Iris pigment epithelial cell (primary cell): ENCODE measurements around the gene RAB3C.
"Not testable (repeated sequence)": the region's sequence is repeated elsewhere in the genome, so short reads cannot be mapped to it uniquely, and the experiment has no call there.

Source experiments
- DNase-seq: peaks from one replicate; pipeline ENCODE4 v3.0.0-alpha.2; 2011; ENCODE audit warnings: low read depth

RAB3C gene

DNA sequence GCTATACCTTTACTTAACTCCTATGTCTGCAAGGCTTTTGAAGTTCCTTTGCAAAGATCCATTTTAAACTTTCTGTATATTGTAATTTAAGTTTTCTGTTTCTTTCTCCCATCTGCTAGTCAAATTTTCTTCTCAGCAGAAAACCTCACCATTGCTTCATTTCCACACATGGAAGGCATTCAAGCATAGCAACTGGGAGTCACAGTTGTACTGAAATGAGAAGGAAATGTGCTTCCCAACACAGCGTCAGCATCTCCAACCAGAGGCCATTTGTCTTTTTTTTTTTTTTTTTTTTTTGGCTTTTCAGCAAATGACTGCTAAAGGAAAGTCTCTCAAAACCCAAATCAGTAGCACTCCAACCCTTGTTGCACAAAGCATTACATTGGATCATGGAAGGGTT lies 92.5 kb downstream of the RAB3C start:
- DNase-seq = no peak

DNA sequence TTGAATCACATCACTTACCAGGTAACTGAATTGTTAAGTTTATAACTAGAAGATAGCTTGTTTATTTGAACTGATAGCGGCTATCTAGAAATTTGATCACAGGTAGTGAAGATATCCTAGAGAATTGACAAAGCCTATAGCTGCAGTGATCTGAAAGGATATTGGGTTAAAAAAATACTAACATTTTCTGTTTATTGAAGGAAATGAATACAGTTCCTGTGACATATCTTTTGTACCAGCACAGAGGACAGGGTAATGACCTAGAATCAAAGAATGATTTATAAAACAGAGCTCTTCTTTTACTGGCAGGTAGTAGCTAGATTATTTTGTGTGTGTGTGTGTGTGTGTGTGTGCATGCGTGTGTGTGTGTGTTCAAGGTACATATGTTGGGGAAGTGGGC lies 94.8 kb downstream of the RAB3C start:
- no peak for DNase-seq

DNA sequence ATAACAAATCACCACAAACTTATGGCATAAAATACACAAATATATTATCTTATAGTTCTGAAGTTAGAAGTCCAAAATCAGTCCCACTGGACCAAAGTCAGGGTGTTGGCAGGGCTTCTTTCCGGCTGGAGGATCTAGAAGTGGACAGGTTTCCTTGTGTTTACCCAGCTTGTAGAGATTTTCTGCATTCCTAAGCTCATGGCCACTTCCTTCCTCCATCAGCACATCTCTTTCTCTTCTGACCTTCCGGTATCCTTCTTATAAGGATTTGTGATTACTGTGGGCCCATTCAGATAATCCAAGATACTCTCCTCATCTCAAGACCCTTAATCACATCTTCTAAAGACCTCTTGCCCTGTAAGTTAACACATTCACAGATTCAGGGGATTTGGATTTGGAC lies 97.6 kb downstream of the RAB3C start:
- DNase-seq = no peak

DNA sequence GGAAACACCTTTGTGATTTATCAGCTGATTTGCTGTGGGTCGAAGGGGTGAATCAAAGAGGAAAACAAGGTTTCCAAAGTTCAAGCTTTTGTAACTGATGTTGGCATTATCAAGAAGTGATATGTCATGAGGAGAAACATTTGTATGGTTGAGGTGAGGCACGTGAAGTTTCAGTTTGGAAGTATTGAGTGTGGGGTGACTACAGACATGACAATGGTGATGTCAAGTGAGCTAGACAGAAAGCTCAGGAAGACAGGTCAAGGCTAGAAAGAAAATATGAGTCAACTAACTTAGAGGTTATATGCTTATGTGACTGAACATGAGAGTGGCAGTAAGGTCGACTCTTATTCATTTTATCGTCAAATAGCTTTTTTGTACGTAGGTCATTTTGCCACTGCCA lies 99.1 kb downstream of the RAB3C start:
- no peak for DNase-seq

DNA sequence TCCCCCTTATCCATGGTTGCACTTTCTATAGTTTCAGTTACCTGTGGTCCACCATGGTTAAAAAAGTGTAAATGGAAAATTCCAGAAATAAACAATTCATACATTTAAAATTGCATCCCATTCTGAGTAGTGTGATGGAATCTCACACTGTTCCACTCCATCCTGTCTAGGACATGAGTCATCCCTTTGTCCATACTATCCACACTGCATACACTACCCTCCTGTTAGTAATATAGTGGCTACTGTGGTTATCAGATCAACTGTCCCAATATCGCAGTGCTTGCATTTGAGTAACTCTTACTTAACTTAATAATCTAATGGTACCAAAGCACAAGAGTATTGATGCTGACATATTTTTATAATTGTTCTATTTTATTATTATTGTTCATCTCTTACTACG lies 100.7 kb downstream of the RAB3C start:
- DNase-seq = no peak

DNA sequence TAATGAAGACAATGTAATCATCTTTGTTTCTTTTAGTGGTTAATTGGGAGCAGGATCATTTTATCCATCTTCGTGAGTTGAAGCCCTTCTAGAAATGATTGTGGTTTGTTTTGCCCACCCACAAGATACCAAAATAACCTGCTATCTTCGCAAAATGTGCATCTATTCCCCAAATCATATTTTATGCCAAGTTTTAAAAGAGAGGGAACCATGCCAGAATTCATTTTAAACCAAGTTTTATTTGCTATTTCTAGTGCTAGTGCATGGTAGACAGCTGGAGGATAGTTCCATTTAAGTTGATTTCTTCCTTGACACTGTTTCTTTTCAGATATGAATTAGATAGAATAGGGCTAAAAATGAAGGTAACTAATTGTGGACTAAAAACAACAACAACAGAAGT lies 104.2 kb downstream of the RAB3C start:
- DNase-seq = no peak

DNA sequence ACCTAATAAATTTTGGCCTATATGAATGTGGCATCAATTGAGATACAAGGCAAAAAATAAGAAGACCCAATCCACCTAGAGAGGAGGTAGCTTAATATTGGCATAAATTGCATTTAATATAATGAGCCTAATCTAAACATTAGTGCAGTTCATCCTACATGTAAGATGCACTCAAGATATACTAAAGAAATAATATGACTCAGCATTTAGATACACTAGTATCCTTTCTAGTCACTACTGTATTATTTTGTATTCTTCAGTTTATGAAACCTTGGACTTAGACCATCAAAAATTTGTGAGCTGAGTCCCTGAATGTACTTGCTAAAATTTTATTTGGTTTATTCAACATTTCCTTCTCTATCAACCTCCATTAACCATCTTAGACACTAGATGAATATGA lies 104.7 kb downstream of the RAB3C start:
- no peak for DNase-seq

DNA sequence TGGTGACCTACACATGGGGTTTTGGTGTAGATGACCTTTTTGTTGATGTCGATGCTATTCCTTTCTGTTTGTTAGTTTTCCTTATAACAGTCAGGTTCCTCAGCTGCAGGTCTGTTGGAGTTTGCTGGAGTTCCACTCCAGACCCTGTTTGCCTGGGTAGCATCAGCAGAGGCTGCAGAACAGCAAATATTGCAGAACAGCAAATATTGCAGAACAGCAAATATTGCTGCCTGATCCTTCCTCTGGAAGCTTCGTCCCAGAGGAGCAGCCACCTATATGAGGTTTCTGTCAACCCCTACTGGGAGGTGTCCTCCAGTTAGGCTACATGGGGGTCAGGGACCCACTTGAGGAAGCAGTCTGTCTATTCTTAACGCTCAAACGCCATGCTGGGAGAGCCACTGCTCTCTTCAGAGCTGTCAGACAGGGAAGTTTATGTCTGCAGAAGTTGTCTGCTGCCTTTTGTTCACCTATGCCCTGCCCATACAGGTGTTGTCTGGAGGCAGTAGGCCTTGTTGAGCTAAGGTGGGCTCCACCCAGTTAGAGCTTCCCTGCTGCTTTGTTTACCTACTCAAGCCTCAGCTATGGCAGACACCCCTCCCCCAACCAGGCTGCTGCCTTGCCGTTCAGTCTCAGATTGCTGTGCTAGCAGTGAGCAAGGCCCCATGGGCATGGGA lies 116.3 kb downstream of the RAB3C start:
- DNase-seq = not testable (repeated sequence)

DNA sequence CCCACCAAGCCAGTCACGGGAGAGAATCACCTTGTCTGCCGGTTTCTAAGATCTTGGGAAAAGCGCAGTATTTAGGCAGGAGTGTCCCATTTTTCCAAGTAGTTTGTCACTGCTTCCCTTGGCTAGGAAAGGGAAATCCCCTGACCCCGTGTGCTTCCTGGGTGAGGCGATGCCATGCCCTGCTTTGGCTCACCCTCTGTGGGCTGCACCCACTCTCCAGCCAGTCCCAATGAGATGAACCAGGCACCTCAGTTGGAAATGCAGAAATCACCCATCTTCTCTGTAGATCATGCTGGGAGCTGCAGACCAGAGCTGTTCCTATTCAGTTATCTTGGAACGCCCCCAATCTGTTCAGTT lies 116.9 kb downstream of the RAB3C start:
- no peak for DNase-seq

DNA sequence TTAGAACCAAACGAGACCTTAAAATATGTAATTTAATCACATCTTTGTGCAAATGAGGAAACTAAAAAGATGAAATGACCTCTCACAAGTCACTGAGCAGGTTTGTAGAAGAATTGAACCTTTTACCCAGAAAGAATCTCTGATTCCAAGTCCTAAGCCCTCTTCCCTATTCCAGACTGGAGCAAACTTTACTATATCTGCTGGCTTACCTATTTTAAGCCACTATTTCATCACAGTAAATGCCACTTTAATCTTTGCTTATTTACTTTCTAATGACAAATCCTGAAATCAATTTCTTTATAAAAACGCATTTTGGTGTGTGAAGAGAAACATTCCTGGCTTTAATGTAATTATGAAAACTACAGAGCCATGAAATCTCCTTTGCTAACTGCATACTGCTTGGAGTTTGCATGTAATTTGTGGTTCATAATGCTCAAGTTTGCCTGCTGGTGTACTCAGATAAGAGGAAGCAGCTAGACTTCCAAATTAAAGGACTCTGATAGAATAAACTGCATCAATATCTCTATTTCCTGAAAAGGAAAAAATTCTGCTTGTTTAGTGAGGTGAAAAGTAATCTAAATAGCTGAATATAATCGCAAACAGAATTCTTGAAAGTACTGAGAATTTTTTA lies 121.2 kb downstream of the RAB3C start:
- DNase-seq = no peak

DNA sequence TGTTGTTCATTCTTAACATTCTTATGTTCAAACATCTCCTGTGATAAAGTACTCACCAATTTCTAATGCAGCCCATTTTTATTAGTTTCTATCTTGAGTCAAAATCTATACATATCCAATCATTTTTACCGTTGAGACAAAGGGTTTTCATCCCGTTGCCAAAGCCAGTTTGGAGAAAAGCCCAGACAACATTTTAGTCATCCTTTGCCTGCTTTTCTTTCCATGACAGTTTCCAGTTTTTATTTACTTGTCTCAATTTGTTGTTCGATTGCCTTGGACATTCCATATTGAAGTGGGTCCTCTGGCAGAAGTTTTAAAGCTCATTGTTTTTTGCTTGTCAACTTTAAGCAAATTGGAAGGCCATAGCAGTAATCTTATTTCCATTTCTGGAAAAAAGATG lies 123.9 kb downstream of the RAB3C start:
- no peak for DNase-seq

DNA sequence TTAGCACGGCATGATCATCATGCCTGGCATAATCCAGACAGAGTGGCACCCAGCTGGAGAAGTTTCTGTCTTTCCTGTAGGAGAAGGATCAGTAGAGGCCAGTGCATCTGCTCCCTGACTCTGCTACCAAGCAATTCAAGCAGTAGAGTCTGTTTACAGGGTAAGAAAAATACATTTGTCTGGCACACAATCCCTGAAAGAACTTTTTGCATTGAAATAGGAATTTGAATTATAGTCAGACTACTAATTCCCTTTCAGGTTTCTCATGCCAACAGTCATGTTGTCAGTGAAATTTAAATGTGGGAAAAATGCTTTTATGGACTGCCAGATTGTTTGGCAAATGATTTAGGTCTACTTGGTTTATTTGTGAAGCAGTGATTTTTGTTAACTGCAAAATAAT lies 125.6 kb downstream of the RAB3C start:
- DNase-seq = no peak

DNA sequence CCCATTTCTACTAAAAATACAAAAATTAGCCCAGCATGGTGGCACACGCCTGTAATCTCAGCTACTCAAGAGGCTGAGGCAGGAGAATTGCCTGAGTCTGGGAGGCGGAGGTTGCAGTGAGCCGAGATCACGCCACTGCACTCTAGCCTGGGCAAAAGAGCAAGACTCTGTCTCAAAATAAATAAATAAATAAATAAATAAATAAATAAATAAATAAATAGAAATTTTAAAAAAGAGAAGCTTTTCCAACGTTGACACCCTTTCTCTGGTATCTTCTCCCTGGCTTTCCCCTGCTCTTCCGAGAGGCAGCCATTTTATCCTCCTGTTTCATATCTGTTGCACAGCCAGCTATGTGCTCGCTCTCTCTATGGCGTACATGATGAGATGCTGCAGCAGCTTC lies 127.5 kb downstream of the RAB3C start:
- DNase-seq = not testable (repeated sequence)

DNA sequence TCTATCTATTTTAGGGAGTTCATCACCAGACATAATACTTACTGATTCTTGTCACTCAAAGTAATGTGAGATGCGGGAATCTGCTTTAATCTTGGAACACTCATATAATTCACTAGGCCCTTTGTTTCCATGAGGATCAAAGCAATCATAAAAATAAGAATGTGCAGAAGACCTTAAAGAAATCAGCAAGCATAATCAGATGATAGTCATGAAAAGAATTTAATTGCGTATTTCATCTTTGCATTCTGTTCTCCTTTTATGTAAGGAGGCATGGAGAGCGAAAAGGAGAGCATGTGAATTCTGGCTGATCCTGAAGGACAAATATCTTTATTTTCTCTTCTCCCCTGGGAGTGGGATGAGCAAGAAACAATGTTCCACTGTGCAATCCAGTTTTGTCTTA lies 128.0 kb downstream of the RAB3C start:
- DNase-seq = no peak

DNA sequence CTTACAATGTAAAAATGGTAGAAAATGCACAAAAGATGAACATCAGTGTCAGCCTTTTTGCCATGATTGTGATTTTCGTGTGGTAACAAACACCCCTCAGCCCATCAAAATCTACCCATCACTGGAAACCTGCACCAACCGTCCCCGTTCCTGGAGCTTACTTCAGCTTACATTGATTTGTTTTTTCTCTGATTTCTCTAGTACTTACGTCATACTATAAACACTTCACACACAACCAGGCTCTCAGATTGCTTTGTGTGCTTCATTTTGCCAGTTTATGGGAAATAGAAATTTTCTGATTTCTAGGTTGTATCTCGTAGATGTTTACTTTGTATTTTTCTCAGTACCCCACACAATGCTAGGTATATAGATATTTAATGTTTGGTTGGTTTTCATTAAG lies 129.1 kb downstream of the RAB3C start:
- no peak for DNase-seq

DNA sequence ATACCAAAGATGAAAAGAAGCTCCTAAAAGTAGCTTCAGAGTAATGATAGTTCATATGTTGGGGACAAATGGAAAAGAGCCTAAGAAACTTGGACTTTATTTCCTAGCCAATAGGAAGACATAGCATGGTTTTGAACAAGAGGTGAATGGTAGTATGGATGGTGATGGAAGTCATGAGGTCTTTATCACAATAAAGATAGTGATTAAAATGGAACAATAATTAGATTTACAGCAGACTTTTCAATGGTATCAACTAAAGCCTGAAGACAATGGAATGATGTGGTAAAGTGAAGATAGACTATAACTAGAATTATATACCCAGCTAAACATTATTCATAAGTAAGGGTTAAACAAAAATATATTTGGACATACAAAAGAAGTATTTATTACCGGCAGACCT lies 131.2 kb downstream of the RAB3C start:
- DNase-seq = no peak

DNA sequence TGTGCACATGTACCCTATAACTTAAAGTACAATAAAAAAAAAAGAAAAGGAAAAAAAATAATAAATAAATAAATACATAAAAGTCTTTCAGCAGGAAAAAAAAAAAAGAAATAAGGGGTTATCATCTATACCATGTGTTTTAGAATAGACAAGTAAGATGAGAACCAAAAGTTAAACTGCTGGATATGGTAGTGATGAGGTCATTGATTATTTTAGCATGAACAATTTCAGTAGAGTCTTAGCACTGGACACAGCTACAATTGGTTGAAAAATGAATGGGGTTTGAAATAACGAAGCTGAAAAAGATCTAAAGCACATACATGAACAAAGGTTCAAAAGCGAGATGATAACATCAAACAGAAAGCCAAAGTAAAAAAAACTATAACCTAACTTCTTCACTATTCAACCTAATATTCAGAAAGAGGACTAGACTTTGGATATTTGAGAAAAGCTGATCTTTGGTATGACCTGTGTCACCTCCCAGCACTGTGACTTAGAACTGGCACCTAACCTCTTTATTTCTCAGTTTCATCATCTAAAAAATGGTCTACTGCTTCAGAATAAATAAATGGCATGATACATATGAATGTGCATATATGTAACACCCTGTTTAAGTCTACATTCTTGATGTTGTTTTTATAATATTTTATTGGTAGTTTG lies 133.3 kb downstream of the RAB3C start:
- no peak for DNase-seq

DNA sequence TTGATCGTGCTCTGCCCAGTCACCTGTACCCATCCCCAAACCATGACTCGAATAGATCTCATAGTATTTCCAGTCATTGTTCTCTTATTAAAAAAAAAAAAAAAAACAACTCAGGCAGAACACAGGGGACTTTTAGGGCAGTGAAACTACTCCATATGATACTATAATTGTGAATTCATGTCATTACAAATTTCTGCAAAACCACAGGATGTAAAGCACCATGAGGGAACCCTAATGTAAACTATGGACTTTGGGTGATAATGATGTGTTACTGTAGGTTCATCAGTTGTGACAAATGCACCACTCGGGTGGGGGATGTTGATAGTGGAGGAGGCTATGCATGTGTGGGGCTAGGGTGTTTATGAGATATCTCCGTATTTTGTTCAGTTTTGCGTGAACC lies 133.8 kb downstream of the RAB3C start:
- no peak for DNase-seq

DNA sequence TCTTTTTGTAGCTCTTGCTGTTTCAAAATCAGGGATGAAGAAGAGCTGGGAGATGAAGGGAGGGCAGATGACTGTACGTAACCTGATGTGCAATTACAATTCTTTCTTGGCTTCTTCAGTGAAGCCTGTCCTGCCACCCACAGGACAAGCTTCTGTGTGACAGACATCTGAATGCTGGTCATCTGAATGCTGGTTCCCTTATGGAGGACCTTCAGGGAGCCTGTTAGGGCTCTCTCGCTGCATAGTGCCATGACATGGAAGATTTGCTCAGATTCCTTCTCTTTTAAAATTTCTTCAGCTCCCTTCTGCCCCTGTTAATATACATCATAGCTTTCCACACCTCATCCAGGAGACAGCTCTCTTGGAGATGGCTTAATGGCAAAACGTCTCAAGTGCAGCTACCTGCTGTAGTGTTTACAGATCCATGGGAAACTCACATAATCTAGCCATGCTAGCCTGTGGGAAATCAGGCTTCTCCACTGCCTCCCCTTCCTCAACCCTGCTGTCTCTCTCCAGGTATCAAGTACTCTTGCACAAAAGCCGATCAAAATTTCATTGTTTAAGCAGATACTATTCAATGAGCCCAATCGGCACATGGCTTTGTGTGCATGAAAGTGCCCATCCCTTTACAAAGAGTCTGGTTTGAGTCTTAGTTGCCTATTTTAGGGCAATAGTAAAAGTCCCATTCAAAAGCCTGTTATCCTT lies 134.6 kb downstream of the RAB3C start:
- no peak for DNase-seq

DNA sequence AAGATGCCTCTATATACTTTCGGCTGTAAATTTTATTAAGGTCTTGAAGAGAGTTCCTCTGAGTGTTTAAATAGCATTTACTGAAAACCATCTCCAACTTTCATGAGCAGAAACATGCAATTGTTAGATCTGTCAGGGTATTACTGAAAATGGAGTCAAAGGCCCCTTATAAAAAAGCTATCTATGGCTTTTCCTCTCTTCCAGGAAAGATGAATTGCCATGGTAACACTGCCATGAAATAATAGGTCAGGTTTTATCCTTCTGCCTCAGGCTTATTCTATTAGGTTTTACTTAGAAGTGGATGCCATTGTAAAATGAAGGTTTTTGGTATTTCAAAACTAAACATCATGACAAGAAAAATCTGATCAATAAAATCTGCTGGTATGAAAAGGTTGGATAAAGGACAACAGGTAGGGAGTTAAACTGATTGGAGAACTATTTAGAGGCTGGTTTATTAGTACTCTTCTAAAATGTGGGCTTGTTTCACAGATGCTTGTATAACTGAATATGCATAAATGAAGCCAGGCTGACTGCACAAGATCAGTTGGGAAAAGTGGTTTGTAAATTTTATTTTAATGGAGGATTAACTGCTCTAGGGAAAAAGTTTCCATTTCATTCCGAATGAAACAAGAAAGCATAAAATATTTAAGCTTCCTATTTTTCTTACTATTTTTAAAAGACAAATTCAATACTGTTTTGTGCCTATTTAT lies 135.5 kb downstream of the RAB3C start:
- DNase-seq = no peak

DNA sequence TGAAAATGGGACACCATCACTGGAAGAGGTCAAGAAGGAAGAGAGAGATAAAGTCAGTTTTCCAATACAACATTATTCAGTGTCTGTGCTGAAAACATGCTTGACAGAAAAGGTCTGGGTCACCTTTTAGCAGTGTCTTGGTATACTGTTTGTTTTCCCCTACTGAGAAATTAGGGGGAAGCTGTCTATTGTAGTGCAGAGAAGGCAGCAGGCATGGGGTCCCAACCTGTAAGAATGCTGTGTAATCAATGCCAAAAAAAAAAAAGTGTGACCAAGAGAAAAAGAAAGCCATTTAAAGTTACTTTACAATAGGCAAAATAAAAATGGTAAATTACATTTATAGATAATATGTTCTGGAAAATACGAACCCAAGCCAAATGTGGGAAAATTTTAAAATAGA lies 139.3 kb downstream of the RAB3C start:
- DNase-seq = no peak

DNA sequence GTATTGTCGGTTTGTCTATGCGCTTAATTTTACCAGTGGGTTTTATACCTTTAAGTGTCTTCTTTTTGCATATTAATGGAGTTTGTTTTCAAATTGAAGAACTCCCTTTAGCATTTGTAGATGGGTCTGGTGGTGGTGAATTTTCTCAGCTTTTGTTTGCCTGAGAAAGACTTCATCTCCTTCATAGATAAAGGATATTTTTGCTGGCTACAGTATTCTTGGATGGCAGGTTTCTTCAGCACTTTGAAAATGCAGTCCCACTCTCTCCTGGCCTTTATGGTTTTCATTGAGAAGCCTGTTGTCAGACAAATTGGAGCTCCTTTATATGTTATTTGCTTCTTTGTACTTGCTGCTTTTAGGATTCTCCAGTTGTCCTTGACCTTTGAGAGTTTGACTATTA lies 142.1 kb downstream of the RAB3C start:
- no peak for DNase-seq

DNA sequence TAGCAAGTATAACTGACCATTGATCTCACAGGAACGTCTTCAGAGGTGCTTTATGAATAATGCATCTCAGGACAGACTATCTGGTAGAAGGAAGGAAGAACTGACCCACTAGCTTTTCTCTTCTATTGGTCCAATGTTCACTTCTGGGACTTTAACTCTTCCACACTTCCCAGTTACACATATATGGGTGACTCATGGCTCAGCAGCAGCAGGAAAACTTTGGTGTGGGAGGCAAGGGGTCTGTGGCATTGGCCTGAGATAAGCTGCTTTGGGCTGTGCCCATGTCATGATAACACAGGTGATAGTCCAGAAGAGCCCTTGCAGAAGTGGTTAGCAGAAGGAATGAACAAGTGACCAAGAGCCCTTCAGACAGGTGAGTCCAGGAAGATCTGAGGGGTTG lies 148.8 kb downstream of the RAB3C start:
- no peak for DNase-seq
